Motor neuron (in vitro differentiated cells): ENCODE results near the gene MYOM3. TPM values are rescaled to one million over a fixed set of nuclear protein-coding genes. Genes with fewer than 3 reads are reported as not detected.
A peak's percentile ranks its signal among the peaks of the same experiment; 100 is the strongest.

Experiments
- ATAC-seq, 8 experiments: fragments of 200-7000 bp; cut with Tn5 transposase; replicated peaks in 6 of 8; 2 replicates each; pipeline ENCODE4 v1.8.0; 2021; ENCODE audit warnings: mild to moderate bottlenecking in 8 of 8, moderate library complexity in 8 of 8
- H3K27ac ChIP-seq, 2 donors: fragments of 250-450 bp; sonication (Bioruptor Pico); 2 replicates each; pipeline ENCODE4 v1.9.0; 2021; ENCODE audit warnings: antibody characterized with exemption in 2 of 2, mild to moderate bottlenecking in 2 of 2, moderate library complexity in 1 of 2
- H3K4me1 ChIP-seq, 2 donors: fragments of 250-450 bp; sonication (Bioruptor Pico); replicated peaks in 1 of 2; 2 replicates each; pipeline ENCODE4 v1.6.1; 2021; ENCODE audit warnings: antibody characterized with exemption in 2 of 2, mild to moderate bottlenecking in 2 of 2, moderate library complexity in 1 of 2
- H3K4me3 ChIP-seq, 5 donors: fragments of 250-450 bp; sonication (Bioruptor Pico); 2 replicates each; pipeline ENCODE4 v1.9.0; 2021; ENCODE audit warnings: antibody characterized with exemption in 5 of 5, mild to moderate bottlenecking in 5 of 5, moderate library complexity in 4 of 5
- WGBS, 10 experiments: fragments of 450-650 bp; shearing (Covaris generic); methylation state at CpG; one replicate each; pipeline ENCODE4 v1.0.0; 2022; 5-methylcytosine and 5-hydroxymethylcytosine counted together
- in situ Hi-C, 9 experiments: fragments of 400-800 bp; cut with MboI; loops; one replicate each; pipeline ENCODE4 v1.15.0; 2021; ENCODE audit warnings: low sequenced_read_pairs in 9 of 9, low pct_unique_long_range_greater_than_20kb in 2 of 9; ENCODE audit not compliant: unreplicated experiment in 9 of 9
- total RNA-seq, 8 experiments: library from RNA; unstranded; fragments of 300-600 nt; gene quantifications; 2 replicates each; pipeline versions ENCODE4 v1.2.3 to v1.2.4, GENCODE V29; 2022

Gene MYOM3
- total RNA-seq, 8 experiments from 2014 or later = 0.05 to 1.2 (median 0.28) TPM

- no peak for ATAC-seq
- WGBS, 10 experiments = 46 to 100% (median 87%) methylated on average over 1 to 6 of the region's 8 CpGs; no CpG with 5 or more reads in 3 of the 10 experiments
- Histone ChIP-seq H3K27ac (no peak overlapping the region), H3K4me1 (no peaks in the 10 kb centered on the region), H3K4me3 (no peak overlapping the region)
- in situ Hi-C loops = no loop called here
Observed at GRCh38 chr1:24118410-24119242, 6.7 kb upstream of the MYOM3 start.

GRCh38 chr1:24117722-24118409, 5.9 kb upstream of the MYOM3 start:
- no peak overlapping the region for H3K4me3 ChIP-seq
- peak in 3 of 8 experiments; percentile 49 to 73 (median 53) for ATAC-seq
- in situ Hi-C loops = no loop called here
- 0 to 100% (median 82%) methylated on average over 1 to 11 of the region's 14 CpGs; no CpG with 5 or more reads in 3 of the 10 experiments for WGBS, 10 experiments
- no peaks in the 10 kb centered on the region for H3K4me1 ChIP-seq
- no peak overlapping the region for H3K27ac ChIP-seq

DNA sequence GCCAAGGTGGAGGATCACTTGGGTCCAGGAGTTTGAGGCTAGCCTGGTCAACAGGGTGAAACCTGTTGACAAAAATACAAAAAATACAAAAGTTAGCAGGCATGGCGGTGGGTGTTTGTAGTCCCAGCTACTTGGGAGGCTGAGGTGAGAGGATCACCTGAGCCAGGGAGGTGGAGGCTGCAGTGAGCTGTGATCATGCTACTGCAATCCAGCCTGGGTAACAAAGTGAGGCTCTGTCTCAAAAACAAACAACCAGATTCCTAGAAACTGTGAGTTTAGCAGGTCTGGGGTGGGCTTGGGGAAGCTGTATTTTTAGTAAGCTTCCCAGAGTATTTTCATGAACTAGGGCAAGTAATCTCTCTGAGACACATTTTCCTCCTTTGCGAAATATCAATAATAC, 5.2 kb upstream of the MYOM3 start:
- Histone ChIP-seq H3K4me3 (no peak overlapping the region), H3K27ac (no peak overlapping the region), H3K4me1 (peaks cover 0 to 3% of the 10 kb centered on the region in 2 donors)
- in situ Hi-C loops = no loop called here
- 80 to 100% (median 91%) methylated on average over 1 to 2 of the region's 2 CpGs; no CpG with 5 or more reads in 2 of the 10 experiments for WGBS, 10 experiments
- ATAC-seq = no peak

DNA sequence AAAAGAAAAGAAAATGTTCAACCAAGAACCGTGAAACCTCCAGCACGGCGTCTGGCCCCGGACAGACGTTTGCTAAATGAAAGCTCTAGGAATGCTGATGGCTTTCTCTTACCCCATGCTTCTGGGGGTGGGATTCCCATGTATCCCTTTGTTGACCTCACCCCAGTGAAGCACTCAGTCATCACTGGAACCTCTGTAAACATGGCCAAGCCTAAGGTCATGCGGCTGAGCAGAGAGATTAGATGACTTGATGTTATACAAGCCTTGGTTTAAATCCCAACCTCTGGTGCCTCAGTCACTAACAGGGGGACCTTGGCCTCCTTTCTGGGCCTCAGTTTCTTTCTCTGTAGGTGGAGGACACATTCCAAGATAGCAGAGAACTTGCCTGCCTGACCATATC, 2.8 kb upstream of the MYOM3 start:
- Histone ChIP-seq H3K4me3 (no peak overlapping the region), H3K4me1 (peaks cover 0 to 13% of the 10 kb centered on the region in 2 donors), H3K27ac (no peak overlapping the region)
- WGBS, 10 experiments = 83 to 100% (median 94%) methylated on average over 3 to 6 of the region's 6 CpGs
- in situ Hi-C loops = no loop called here
- ATAC-seq = no peak

GRCh38 chr1:24113641-24114033, 1.7 kb upstream of the MYOM3 start:
- in situ Hi-C loops = no loop called here
- 0 to 91% (median 56%) methylated on average over 1 to 5 of the region's 6 CpGs; no CpG with 5 or more reads in 4 of the 10 experiments for WGBS, 10 experiments
- Histone ChIP-seq H3K4me1 (peaks cover 0 to 13% of the 10 kb centered on the region in 2 donors), H3K4me3 (no peak overlapping the region), H3K27ac (no peak overlapping the region)
- no peak for ATAC-seq

DNA sequence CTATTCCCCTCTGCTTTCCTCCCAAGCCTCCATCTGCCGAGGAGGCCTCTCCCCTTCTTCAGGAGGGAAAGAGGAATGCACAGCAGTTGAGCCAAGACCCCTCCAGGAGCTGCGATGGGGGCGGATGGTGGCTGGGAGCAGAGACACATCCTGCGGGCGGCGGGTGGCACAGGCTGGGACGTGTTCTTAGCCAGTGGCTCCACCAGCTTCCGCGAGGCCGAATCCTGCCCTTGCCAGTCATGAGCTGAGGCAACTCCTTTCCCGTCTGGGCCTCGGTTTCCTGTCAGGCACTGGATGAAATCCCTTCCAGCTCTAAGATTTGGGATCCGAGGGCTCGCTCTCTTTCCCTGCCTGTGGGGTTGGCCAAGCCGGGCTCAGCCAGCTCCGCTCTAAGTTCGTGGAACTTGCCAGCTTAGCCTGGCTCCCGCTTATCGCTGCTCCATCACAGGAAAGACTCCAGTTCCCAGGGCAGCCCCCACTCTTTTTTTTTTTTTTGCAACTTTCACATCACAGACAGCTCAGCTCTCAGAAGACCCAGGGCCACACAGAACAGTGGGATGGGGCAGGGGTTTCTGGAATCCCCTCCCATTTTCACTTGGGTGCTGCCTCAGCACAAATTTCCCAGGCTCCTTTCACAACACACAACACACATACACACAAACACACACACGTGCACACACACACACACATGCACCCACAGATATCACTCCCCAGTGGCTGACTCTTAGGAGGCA, 506 bp downstream of the MYOM3 start:
- WGBS, 10 experiments = 0 to 95% (median 79%) methylated on average over 1 to 19 of the region's 20 CpGs; no CpG with 5 or more reads in 3 of the 10 experiments
- ATAC-seq = no peak
- in situ Hi-C loops = no loop called here

GRCh38 chr1:24110642-24111261, 1.2 kb downstream of the MYOM3 start:
- 20 to 80% (median 60%) methylated on average over 3 to 10 of the region's 14 CpGs; no CpG with 5 or more reads in 4 of the 10 experiments for WGBS, 10 experiments
- H3K4me3 ChIP-seq = no peak overlapping the region
- H3K4me1 ChIP-seq = peaks cover 0 to 27% of the 10 kb centered on the region in 2 donors
- in situ Hi-C loops = no loop called here
- H3K27ac ChIP-seq = no peak overlapping the region
- ATAC-seq = no peak

More for the DNA sequence above, 506 bp downstream of the MYOM3 start:
- H3K4me1 ChIP-seq = peaks cover 0 to 27% of the 10 kb centered on the region in 2 donors
- no peak overlapping the region for H3K27ac ChIP-seq
- H3K4me3 ChIP-seq = no peak overlapping the region

DNA sequence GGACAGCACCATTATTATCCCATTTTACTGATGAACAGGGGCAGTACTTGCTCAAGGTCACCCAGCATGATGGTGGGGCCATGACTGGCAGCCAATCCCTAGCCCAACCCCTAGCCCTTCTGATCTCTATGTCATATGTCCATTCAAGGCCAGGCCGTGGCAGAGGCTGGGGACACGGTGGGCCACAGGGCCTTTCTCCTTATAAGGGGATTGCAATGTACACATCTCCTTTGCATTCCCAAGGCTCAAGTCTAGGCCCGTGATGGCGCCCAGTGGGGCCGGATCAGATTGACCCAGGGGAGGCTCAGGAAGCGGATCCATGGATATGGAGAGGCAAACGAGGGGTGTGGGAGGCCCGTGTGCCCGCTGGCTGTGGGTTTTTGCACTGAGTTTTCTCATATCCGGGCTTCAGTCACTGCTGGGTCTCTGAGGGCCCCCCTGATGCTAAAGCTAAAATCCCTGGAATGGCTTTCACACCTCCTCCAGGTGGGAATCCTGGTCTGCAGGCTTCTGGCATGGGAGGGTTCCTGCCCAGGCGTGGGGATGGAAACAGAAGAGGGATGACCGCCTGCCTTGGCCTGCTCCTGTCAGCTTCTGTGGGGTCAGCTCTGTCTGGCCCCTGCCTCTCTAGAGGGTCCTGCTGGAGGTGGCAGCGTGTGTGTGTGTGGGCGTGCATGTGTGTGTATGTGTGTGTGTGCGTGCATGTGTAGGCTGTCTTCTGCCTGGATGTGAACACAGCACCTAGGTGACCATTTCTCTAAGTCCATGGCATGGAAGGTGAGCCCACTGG, 2.1 kb downstream of the MYOM3 start:
- ATAC-seq = no peak
- H3K4me1 ChIP-seq = peaks cover 0 to 27% of the 10 kb centered on the region in 2 donors
- 79 to 100% (median 90%) methylated on average over 1 to 12 of the region's 15 CpGs; no CpG with 5 or more reads in 3 of the 10 experiments for WGBS, 10 experiments
- in situ Hi-C loops = no loop called here
- no peak overlapping the region for H3K4me3 ChIP-seq
- H3K27ac ChIP-seq = no peak overlapping the region

GRCh38 chr1:24109166-24109483, 2.8 kb downstream of the MYOM3 start:
- 0% methylated on average over 1 of the region's 1 CpG; no CpG with 5 or more reads in 9 of the 10 experiments for WGBS, 10 experiments
- ATAC-seq = no peak
- in situ Hi-C loops = no loop called here
- H3K4me1 ChIP-seq = peaks cover 0 to 27% of the 10 kb centered on the region in 2 donors
- no peak overlapping the region for H3K4me3 ChIP-seq
- H3K27ac ChIP-seq = no peak overlapping the region

GRCh38 chr1:24108334-24109165, 3.4 kb downstream of the MYOM3 start:
- in situ Hi-C loops = no loop called here
- peaks cover 0 to 27% of the 10 kb centered on the region in 2 donors for H3K4me1 ChIP-seq
- no peak overlapping the region for H3K4me3 ChIP-seq
- 0 to 94% (median 78%) methylated on average over 2 to 18 of the region's 22 CpGs; no CpG with 5 or more reads in 2 of the 10 experiments for WGBS, 10 experiments
- no peak overlapping the region for H3K27ac ChIP-seq
- ATAC-seq = peak in 2 of 8 experiments; percentile 69 to 79

DNA sequence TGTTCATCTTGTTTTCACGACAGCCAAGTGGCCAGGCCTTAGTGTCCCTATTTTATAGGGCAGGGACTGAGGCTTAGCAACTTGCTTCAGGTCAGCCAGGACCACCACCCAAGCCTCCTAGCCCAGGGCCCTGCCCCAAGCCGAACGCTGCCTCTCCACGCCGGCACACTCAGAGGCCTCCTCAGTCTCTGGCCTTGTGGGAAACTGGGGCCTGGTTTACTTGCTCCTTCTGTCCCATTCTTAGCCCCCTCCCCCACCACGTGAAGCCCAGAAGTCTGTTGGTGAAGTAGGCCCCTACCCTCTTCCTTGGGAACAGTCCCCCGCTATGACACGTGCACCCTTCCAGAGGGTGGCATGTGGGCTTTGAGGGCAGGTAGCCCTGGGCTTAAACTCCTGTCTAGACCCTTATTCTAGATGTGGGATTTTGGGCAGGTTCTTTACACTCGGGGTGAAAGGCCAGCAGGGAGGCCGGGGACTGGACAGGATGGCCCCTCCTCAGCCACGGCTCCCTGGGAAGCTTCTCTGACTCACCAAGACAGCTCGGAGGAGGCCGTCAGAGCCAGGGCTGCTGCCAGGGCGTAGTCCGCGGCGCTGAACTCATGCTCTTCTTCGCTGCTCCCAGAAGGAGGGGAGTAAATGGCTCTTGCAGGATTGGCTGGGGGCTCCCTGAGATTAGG, 4.3 kb downstream of the MYOM3 start:
- WGBS, 10 experiments = 0 to 100% (median 75%) methylated on average over 1 to 13 of the region's 18 CpGs; no CpG with 5 or more reads in 3 of the 10 experiments
- in situ Hi-C loops = no loop called here
- H3K27ac ChIP-seq = no peak overlapping the region

More for the DNA sequence above, 4.3 kb downstream of the MYOM3 start:
- Histone ChIP-seq H3K4me3 (no peak overlapping the region), H3K4me1 (peaks cover 0 to 27% of the 10 kb centered on the region in 2 donors)
- ATAC-seq = peak in 5 of 8 experiments; percentile 9 to 72 (median 43)
